DMS79 treated with DMSO at 0.1 percent for 48 hours (cell line): ENCODE data around the gene FTCD.
"Not testable (repeated sequence)": the region's sequence is repeated elsewhere in the genome, so short reads cannot be mapped to it uniquely, and the experiment has no call there.

Source experiments
- DNase-seq: peaks from one replicate; lab custom pipeline; 2025; lab: John Stamatoyannopoulos, UW

Gene FTCD

DNA sequence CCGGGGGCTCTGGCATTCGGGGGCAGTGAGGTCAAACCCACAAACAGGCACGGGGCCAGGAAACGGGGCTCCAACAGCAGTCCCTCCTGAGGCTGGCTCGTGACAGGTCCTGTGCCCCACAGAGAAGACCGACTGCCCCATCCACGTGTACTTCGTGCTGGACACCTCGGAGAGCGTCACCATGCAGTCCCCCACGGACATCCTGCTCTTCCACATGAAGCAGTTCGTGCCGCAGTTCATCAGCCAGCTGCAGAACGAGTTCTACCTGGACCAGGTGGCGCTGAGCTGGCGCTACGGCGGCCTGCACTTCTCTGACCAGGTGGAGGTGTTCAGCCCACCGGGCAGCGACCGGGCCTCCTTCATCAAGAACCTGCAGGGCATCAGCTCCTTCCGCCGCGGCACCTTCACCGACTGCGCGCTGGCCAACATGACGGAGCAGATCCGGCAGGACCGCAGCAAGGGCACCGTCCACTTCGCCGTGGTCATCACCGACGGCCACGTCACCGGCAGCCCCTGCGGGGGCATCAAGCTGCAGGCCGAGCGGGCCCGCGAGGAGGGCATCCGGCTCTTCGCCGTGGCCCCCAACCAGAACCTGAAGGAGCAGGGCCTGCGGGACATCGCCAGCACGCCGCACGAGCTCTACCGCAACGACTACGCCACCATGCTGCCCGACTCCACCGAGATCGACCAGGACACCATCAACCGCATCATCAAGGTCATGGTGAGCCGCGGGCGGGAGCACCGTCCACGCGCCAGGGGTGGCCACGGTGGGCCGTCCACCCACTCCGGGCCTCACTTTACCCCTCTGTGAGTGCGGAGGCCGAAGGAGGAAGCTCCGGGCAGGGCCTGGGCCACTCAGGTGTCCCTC lies 43.3 kb downstream of the FTCD start:
- no peak for DNase-seq

DNA sequence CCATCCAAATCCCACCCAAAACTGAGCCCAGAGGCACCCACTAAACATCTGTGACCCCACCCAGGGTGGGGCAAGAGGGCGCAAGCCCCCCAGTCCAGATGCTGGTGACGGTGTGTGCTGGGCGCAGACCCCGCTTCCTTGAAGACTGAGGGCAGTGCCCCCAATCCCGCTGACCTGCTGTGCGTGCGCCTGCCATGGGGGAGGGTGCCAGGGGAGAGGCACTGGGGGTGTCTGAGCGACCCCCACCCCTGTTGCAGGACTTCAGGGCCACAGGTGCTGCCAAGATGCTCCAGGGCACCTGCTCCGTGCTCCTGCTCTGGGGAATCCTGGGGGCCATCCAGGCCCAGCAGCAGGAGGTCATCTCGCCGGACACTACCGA lies 44.2 kb downstream of the FTCD start:
- no peak for DNase-seq

DNA sequence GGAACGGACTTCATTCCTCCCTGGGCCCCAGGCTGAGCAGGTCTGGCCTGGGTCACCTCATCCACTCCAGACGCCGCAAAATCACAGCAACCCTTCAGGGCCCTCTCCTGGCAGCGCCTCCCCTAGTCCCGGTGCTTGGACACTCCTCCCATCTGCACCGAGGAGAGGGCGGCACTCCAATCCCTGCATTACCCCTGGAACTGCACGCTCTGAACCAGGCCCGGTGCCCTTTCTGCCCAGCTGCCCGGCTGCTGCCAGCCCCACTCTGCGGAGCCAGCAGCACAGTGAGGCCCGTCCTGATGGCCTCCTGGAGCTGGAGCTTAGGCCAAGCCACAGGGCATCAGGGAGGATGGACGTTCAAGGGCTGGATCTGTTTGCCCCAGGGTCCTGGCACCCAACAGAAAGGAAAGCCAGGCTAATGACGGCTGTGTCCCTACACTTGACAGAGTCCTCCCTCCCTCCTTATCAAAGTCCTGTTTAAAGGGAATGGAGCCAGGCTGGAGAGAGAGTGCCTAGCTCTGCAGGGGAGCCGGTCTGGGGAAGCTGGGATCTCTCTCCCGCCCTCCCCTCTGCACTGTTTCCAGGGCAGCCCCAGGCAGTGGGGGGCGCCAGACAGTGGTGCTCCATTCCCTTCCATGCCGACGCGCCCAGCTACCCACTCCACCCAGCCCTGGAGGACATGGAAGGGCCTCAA lies 44.7 kb downstream of the FTCD start:
- no peak for DNase-seq

DNA sequence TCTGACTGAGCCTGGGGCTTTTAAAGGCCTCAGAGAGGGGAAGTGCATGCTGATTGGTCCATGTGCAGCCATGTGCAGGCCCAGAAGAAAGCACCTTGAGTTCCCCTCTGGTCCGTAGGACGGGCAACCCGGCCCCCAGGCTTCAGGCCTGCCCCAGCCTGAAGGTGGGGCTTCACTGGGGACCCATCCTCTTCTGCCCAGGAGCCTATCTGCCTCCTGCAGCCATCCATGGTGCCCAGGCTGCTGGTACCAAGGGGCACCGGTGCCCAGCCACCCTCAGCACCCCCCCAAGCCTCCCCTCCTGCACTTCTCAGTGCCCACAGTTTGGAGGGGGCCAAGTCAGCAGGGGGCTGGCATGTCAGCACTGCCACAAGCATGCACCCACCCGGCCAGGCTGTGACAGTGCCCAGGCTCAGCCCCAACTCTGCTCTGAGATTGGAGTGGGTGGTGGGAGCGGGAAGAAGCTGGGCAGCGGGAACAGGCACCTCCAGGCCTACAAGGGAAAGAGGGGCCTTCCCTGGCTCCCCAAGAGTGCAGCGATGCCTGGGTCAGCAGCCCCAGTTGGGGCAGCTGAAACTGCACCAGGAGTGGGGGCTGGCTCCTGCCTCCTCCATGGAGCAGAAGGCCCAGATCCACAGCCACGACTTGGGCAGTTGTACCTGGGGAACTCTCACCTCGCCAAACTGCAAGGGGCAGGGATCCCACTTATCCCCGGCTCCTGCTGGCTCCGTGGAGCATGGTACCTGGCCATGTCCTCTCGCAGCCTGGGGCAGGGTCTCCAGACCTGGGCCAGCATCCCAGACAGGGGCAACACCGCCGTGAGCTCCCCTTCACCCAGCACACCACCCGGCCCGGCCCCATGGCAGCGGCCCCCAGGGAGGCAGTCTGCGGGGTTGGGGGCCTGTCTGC lies 45.8 kb downstream of the FTCD start:
- no peak for DNase-seq

DNA sequence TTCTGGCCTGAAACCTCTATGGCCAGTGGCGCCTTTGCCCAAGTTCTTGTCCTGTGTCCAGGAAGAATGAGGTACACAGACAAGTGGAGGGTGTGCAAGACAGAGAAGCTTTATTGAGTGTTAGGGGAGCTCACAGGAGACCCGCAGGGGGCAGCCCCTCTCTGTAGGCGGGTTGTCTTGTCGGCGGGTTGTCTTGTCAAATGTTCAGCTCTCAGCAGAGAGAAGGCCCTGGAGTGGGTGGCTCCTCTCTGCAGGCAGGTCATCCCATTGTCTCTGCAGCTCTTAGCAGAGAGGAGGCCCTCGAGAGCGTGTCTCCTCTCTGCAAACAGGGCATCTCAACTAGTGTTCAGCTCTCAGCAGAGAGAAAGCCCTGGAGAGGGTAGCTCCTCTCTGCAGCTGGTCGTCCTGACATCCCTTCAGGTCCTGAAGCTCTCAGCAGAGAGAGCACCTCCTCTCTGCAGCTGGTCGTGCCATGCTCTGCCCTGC lies 46.5 kb downstream of the FTCD start:
- no peak for DNase-seq

DNA sequence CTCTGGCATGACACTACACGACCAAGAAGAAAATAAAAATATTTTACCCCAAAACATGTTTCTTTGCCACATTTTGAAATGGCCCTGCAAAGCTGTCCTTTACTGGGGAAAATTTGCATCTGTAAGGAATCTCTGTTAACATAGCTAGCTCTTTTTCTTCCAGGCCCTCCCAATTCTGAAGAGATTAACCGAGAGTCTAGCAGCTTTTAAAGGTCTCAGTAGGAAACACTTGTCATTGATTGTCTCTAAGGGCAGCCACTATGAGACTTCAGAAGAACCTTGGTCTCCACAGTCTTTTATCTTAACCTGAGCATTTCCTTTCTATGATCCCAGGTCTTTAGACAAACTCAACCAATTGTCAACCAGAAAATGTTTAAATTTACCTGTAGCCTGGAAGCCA lies 48.0 kb downstream of the FTCD start:
- not testable (repeated sequence) for DNase-seq

- DNase-seq, result no peak
Observed at GRCh38 chr21:46104104-46104503, 51.3 kb downstream of the FTCD start.

DNA sequence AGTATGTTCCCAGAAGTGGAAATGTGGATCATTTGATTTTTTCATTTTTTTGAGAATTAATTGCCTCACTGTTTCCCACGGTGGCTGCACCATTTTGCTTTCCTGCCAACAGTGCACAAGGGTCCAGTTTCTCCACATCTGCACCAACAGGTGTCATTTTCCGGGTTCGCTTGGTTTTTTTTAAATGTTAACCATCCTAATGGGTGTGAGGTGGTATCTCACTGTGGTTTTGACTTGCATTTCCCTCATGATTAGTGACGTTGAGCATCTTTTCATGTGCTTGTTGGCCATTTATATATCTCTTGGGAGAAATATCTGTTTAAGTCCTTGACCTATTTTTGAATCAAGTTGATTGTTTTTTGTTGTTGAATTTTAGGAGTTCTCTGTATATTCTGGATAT lies 54.5 kb downstream of the FTCD start:
- no peak for DNase-seq

DNA sequence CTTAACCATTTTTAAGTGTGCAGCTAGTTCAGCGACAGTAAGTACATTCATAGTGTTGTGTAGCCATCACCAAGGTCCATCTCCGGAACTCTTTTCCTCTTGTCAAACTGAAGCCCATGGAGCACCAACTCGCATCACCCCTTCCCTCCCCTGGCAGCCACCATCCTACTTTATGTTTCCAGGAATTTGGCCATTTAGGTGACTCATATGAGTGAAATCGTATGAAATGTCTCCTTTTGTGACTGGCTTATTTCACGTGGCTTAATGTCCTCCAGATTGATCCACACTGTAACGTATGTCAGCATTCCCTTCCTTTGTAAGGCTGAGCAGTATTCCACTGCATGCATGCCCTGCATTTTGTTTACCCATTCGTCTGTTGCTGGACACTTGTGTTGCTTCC lies 55.0 kb downstream of the FTCD start:
- no peak for DNase-seq

DNA sequence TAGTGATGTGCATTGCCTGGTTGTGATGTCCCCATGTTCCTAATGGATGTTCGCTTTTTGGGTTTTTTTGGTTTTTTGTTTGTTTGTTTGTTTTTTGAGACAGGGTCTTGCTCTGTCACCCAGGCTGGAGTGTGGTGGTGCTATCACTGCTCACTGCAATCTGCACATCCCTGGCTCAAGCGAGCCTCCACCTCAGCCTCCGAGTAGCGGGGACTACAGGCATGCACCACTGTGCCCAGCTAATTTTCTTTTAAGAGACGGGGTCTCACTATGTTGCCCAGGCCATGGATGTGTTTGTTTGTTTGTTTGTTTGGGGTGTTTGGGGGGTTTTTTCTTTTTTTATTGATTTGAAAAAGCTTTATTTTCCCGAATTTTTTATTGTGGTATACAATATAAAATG lies 55.4 kb downstream of the FTCD start:
- no peak for DNase-seq

GRCh38 chr21:46099476-46099875 lies 55.9 kb downstream of the FTCD start:
- DNase-seq, result no peak

DNA sequence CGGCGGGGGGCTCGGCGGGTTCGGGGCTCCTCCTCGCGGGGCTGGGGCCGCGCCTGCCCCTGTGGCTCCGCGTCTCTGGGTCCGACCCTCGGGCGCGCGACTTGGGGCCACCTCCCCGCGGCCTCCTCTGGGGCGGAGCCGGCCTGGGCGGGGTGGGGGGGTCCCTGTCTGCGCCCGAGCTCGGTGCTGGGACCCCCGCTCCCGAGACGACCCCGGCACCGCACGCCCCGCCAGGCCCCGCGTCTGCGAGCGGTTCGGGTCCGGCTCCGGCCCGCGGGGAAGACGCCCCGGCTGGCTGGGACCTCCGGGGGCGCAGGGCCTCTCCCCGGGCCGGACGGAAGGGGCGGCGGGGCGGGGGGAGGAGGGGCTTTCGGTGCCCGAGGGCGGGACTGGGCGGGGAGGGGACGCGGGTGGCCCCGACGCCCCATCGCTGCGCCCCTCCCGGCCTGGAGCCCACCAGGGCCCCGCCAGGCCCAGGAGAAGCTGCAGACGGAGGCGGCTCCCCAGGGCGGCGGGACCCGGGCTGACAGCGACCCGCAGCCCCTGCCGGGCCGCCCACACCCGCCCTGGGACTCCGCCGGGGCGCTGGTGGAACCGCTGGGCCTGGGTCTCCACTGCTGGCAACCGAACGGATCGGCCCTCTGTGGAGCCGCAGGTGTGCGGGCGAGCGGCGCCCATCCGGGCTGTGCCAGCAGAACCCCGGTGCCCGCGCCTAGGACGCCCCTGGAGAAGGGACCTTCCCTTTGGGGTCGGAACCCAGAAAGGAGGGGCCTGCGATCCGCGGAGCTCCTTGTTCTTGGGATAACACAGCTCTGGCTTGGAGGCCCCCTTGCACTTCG lies 56.9 kb downstream of the FTCD start:
- DNase-seq, result no peak

DNA sequence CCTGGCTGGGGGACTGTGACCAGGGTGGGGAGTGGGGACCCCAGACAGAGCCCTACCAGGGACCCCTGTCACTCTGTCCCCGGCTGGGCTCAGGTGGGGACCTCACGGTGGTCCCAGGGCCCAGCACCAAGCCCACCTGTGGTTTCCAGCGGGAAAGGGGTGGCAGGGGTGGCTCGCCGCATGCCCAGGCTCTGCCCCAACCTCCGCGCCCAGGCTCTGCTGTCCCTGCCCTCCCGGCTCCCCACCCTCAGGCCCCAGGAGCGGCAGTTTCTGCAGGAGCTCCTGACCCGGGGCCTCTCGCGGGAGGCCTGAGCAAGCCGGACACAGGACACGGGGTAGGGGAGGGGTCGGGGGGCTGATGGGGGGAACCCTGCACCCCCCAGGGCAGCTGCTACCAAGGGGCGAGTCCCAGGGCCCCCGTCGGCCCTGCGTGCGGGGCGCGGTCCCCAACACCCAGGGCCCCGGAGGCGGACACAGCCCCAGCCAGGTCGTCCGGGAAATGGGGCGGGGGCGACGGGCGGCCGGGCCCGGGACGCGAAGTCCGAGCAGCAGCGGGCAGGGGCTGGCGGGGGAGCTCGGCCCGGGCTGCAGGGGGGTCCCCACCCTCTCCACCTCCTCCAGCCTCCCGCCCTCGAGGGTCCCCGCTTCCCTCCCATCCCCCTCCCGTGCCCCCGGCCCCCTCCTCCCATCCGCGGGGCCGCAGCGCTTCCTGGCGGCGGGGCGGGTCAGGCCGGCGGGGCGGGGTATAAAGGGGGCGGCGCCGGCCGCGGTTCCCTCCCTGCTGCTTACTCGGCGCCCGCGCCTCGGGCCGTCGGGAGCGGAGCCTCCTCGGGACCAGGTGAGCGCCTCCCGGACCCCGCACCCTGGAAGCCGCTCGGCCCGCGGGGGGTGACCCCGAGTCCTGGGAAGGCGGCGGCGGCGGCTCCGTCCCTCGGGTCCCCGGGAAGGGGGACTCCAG lies 57.8 kb downstream of the FTCD start, which contains the start of gene COL6A2:
TSS of gene COL6A2 (plus strand) at position 777 of the 958 bp plus-strand sequence.
- DNase-seq, result peak; percentile 22

GRCh38 chr21:46096596-46097335 lies 58.6 kb downstream of the FTCD start:
- no peak for DNase-seq

DNA sequence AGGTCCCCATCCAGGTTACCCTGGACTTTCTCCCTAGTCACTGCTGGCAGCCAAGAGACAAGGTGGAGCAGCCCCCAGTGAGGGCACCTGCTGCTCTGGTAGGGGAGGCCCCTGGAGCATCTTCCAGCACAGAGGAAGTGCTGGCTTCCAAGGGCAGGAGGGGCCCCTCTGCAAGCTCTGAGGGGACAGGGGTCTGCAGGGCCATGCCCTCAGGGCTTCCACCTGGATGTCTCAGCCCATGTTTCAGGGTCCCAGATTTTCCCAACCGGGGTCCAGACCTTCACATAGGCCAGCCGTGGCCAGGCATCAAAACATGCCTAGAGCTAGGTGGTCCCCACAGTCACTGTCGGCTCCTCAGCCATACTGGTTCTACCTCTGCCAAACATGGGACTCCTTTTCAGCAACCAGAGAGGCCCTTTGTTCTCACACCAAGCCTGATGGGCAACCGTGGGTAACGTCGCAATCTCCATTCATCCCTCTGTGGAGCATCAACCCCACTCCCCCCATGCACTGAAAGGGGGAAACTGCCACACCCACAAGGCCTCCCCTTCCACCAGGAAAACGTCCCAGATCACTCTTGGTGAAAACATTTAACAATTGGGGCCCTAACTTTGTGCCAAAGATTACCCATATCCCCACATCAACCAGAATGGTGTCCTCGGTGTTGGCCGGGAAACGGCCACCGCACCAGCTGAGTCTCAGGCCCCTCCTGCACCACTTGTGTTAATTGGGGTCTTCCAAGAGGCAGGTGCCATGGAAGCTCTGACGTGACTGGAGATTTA lies 59.4 kb downstream of the FTCD start:
- no peak for DNase-seq

DNA sequence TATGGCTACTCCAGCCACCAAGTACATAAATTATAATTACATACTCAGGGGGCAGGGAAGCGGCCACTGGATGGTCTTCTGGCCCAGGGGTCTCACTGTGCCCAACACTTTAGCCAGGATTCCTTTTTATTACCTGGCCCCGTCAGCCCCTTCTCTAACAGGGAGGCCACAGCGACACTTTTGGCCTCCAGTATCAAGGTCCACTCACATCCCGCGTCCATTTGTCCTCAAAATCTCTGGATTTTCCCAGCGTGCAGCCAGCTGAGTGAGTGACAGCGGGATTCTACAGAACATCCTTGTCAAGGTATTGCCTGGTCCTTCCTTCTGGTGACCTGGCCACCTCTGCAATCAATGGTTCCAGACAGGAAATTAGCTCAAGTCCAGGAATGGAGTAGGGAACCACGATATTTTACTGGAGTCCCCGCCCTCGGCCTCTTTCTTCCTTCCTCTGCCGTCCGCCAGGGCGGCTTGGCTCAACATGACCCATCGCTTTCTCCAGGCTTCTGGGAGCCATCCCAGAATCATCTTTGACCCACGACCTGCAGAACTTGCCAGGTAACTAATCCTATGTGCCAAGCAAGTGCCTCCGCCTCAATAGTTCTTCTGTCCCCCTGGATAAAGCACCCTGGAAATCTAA lies 60.2 kb downstream of the FTCD start:
- DNase-seq, result no peak

- DNase-seq, result no peak
Observed at GRCh38 chr21:46094401-46095082, 60.8 kb downstream of the FTCD start.
